Upper lobe of left lung (tissue), 6 donors: ENCODE measurements around the gene KATNAL2. TPM values are rescaled to one million over a fixed set of nuclear protein-coding genes. Genes with fewer than 3 reads are reported as not detected.

ENCODE experiments used
- ATAC-seq, 2 donors: fragments of 200-7000 bp; cut with Tn5 transposase; one replicate each; pipeline ENCODE4 v1.9.1; 2022; ENCODE audit warnings: mild to moderate bottlenecking in 2 of 2, moderate library complexity in 2 of 2; ENCODE audit not compliant: low FRiP score in 2 of 2
- DNase-seq, 2 donors: peaks; one replicate each; pipeline ENCODE4 v3.0.0-alpha.2; 2019 to 2020
- H3K27ac ChIP-seq, 4 donors: fragments of 200-600 bp; sonication (generic); one replicate each; pipeline ENCODE4 v1.5.1; 2016 to 2019
- H3K27me3 ChIP-seq, 4 donors: fragments of 200-600 bp; sonication (generic); one replicate each; pipeline ENCODE4 v1.5.1; 2017 to 2019
- H3K36me3 ChIP-seq, 4 donors: fragments of 200-600 bp; sonication (generic); one replicate each; pipeline ENCODE4 v1.5.1; 2016 to 2019
- H3K4me1 ChIP-seq, 4 donors: fragments of 200-600 bp; sonication (generic); one replicate each; pipeline ENCODE4 v1.5.1; 2018 to 2019
- H3K4me3 ChIP-seq, 4 donors: fragments of 200-600 bp; sonication (generic); one replicate each; pipeline ENCODE4 v1.5.1; 2017 to 2019; ENCODE audit warnings: mild to moderate bottlenecking in 2 of 4, moderate library complexity in 1 of 4
- H3K9me3 ChIP-seq, 4 donors: fragments of 200-600 bp; sonication (generic); one replicate each; pipeline ENCODE4 v1.5.1; 2018 to 2019
- CTCF ChIP-seq, 6 experiments: fragments of 450-650 bp in 4 of 6; fragments of 200-600 bp in 2 of 6; sonication (generic) in 2 of 6; IDR thresholded peaks; one replicate each; pipeline ENCODE4 v1.5.1; 2016 to 2019; ENCODE audit warnings: antibody characterized with exemption in 6 of 6
- EP300 ChIP-seq, 4 donors: sonication (generic); formaldehyde crosslinking; IDR thresholded peaks; one replicate each; pipeline ENCODE4 v1.5.1; 2017; ENCODE audit warnings: antibody characterized with exemption in 4 of 4, control low read depth in 2 of 4
- POLR2A ChIP-seq, 4 donors: fragments of 450-650 bp; IDR thresholded peaks; one replicate each; pipeline ENCODE4 v1.5.1; 2016 to 2017; ENCODE audit warnings: antibody characterized with exemption in 4 of 4, mild to moderate bottlenecking in 2 of 4
- POLR2AphosphoS5 ChIP-seq, 2 donors: sonication (generic); formaldehyde crosslinking; IDR thresholded peaks; one replicate each; pipeline ENCODE4 v1.5.1; 2017; ENCODE audit warnings: antibody characterized with exemption in 2 of 2
- WGBS, 2 donors: methylation state at CpG; one replicate each; pipeline ENCODE4 v1.1.5; 2017 to 2018; 5-methylcytosine and 5-hydroxymethylcytosine counted together
- total RNA-seq, 6 donors: library from RNA; depleted of rRNA in 4 of 6; stranded (reverse); fragments of >200 nt in 4 of 6; gene quantifications; one replicate each; pipeline versions ENCODE4 v1.1.0 to v1.2.1, GENCODE V29; 2016 to 2021
- donor health status: DM: no; HTN: no; CAD: no; lungs with moderate emphysema.
- donor health status: DM: no; HTN: yes; CAD: no; lungs with severe emphysema.

The KATNAL2 gene
- total RNA-seq, 6 donors from 2014 or later = 1.6 to 12.6 (median 5.5) TPM

- 45 to 63% methylated on average over 2 of the region's 2 CpGs for WGBS, 2 donors
- Histone ChIP-seq H3K27ac (no peak overlapping the region), H3K4me1 (peaks cover 0 to 3% (median 0%) of the 10 kb centered on the region in 4 donors), H3K4me3 (no peak overlapping the region), H3K36me3 (peaks cover 3 to 24% (median 8%) of the 10 kb centered on the region in 4 donors), H3K27me3 (no peaks in the 10 kb centered on the region), H3K9me3 (peaks cover 3 to 14% (median 8%) of the 10 kb centered on the region in 4 donors)
- DNase-seq = no peak
- ATAC-seq = no peak
- TF ChIP-seq POLR2A (IDR thresholded peaks at IDR 0.05) (no peak), EP300 (IDR thresholded peaks at IDR 0.05) (no peak), POLR2AphosphoS5 (IDR thresholded peaks at IDR 0.05) (no peak), CTCF (IDR thresholded peaks at IDR 0.05) (no peak)
These were observed 30.5 kb upstream of the KATNAL2 start for GRCh38 chr18:46886893-46887292.

GRCh38 chr18:46888965-46889364 is 28.4 kb upstream of the KATNAL2 start:
- Histone ChIP-seq H3K27me3 (no peaks in the 10 kb centered on the region), H3K4me1 (peaks cover 0 to 3% (median 2%) of the 10 kb centered on the region in 4 donors), H3K9me3 (peaks cover 3 to 14% (median 8%) of the 10 kb centered on the region in 4 donors), H3K4me3 (no peak overlapping the region), H3K27ac (no peak overlapping the region), H3K36me3 (peaks cover 3 to 24% (median 8%) of the 10 kb centered on the region in 4 donors)
- 96 to 97% methylated on average over 1 of the region's 1 CpG for WGBS, 2 donors
- TF ChIP-seq POLR2A (IDR thresholded peaks at IDR 0.05) (no peak), CTCF (IDR thresholded peaks at IDR 0.05) (no peak), POLR2AphosphoS5 (IDR thresholded peaks at IDR 0.05) (no peak)
- DNase-seq = no peak
- ATAC-seq = no peak

- peaks cover 0 to 7% (median 1%) of the 10 kb centered on the region in 4 donors for H3K4me1 ChIP-seq
- DNase-seq (no peak), ATAC-seq (no peak)
- TF ChIP-seq CTCF (IDR thresholded peaks at IDR 0.05) (no peak), EP300 (IDR thresholded peaks at IDR 0.05) (no peak), POLR2AphosphoS5 (IDR thresholded peaks at IDR 0.05) (no peak), POLR2A (IDR thresholded peaks at IDR 0.05) (no peak)
- H3K27me3 ChIP-seq = no peaks in the 10 kb centered on the region
- no peak overlapping the region for H3K27ac ChIP-seq
- H3K36me3 ChIP-seq = peaks cover 3 to 24% (median 8%) of the 10 kb centered on the region in 4 donors
- H3K9me3 ChIP-seq = peaks cover 3 to 14% (median 8%) of the 10 kb centered on the region in 4 donors
- no peak overlapping the region for H3K4me3 ChIP-seq
- 70 to 82% methylated on average over 3 of the region's 3 CpGs for WGBS, 2 donors
These were observed 25.6 kb upstream of the KATNAL2 start for GRCh38 chr18:46891742-46892214.

- H3K27ac ChIP-seq = no peak overlapping the region
- no peaks in the 10 kb centered on the region for H3K27me3 ChIP-seq
- ATAC-seq = no peak
- 92 to 96% methylated on average over 1 of the region's 1 CpG for WGBS, 2 donors
- H3K4me3 ChIP-seq = no peak overlapping the region
- H3K36me3 ChIP-seq = peaks cover 3 to 24% (median 8%) of the 10 kb centered on the region in 4 donors
- no peak for TF ChIP-seq EP300 (IDR thresholded peaks at IDR 0.05)
- TF ChIP-seq POLR2A (IDR thresholded peaks at IDR 0.05) = no peak
- no peak for TF ChIP-seq POLR2AphosphoS5 (IDR thresholded peaks at IDR 0.05)
- no peak for TF ChIP-seq CTCF (IDR thresholded peaks at IDR 0.05)
- peaks cover 3 to 14% (median 8%) of the 10 kb centered on the region in 4 donors for H3K9me3 ChIP-seq
- peaks cover 0 to 7% (median 0%) of the 10 kb centered on the region in 4 donors for H3K4me1 ChIP-seq
- no peak for DNase-seq
These were observed 24.6 kb upstream of the KATNAL2 start for GRCh38 chr18:46892842-46893241.

GRCh38 chr18:46893360-46893759 is 24.0 kb upstream of the KATNAL2 start:
- TF ChIP-seq CTCF (IDR thresholded peaks at IDR 0.05) (no peak), POLR2A (IDR thresholded peaks at IDR 0.05) (no peak), POLR2AphosphoS5 (IDR thresholded peaks at IDR 0.05) (no peak), EP300 (IDR thresholded peaks at IDR 0.05) (no peak)
- WGBS, 2 donors = 54 to 83% methylated on average over 1 of the region's 1 CpG

More at GRCh38 chr18:46893360-46893759, 24.0 kb upstream of the KATNAL2 start:
- no peak for DNase-seq
- Histone ChIP-seq H3K9me3 (peaks cover 3 to 10% (median 7%) of the 10 kb centered on the region in 4 donors), H3K4me1 (peaks cover 0 to 7% (median 0%) of the 10 kb centered on the region in 4 donors), H3K27me3 (no peaks in the 10 kb centered on the region), H3K27ac (no peak overlapping the region), H3K4me3 (no peak overlapping the region), H3K36me3 (peaks cover 3 to 23% (median 7%) of the 10 kb centered on the region in 4 donors)
- no peak for ATAC-seq
